Measurements from ENCODE around the gene ANKRD40CL. TPM values are rescaled to one million over a fixed set of nuclear protein-coding genes. Genes with fewer than 3 reads are reported as not detected.

Gene ANKRD40CL
- total RNA-seq = 0.42 TPM in 1 of 2 replicates, not detected in the other

- ChIA-PET POLR2A (no interaction called here), CTCF (interaction anchor here (1.0 kb wide), 1 partner anchor 19 kb away, joined by 3 read pairs; no protein-coding TSS in a partner anchor)
- H3K27ac Mint-ChIP-seq = peak within 1 kb of the TSS; percentile 51
- H3K4me3 Mint-ChIP-seq = no peak within 1 kb of the TSS
- ATAC-seq (ENCODE audit: low read depth) = no peak
- H3K27me3 Mint-ChIP-seq = no peaks in the 10 kb centered on the region
- peaks cover 2% of the 10 kb centered on the region for H3K36me3 Mint-ChIP-seq (ENCODE audit: low read depth)
- H3K9me3 Mint-ChIP-seq = no peaks in the 10 kb centered on the region
- peaks cover 44% of the 10 kb centered on the region for H3K4me1 Mint-ChIP-seq
- DNase-seq = no peak
- intact Hi-C loops (cut with micrococcal nuclease) = no loop called here
- no peak for TF ChIP-seq CTCF (IDR thresholded peaks at IDR 0.05)
Measured at GRCh38 chr17:50767446-50767845, at the start of gene ANKRD40CL. Gene ANKRD40CL, minus strand, starts transcription at chr17:50767518. Its CDS starts 605 bp downstream, at chr17:50766913.

- no peak for DNase-seq
- Mint-ChIP-seq H3K36me3 (ENCODE audit: low read depth) (no peaks in the 10 kb centered on the region), H3K27ac (no peak overlapping the region), H3K4me3 (no peak overlapping the region), H3K4me1 (no peaks in the 10 kb centered on the region), H3K9me3 (no peaks in the 10 kb centered on the region), H3K27me3 (peaks cover 16% of the 10 kb centered on the region)
- ATAC-seq (ENCODE audit: low read depth) = no peak
- TF ChIP-seq CTCF (IDR thresholded peaks at IDR 0.05) = no peak
- intact Hi-C loops (cut with micrococcal nuclease) = no loop called here
- ChIA-PET POLR2A (no interaction called here), CTCF (no interaction called here)
Measured at GRCh38 chr17:50816271-50816670, 49.0 kb upstream of the ANKRD40CL start.

GRCh38 chr17:50815400-50815799 is 48.1 kb upstream of the ANKRD40CL start:
- Mint-ChIP-seq H3K4me3 (no peak overlapping the region), H3K27me3 (peaks cover 16% of the 10 kb centered on the region), H3K4me1 (no peaks in the 10 kb centered on the region), H3K9me3 (no peaks in the 10 kb centered on the region), H3K36me3 (ENCODE audit: low read depth) (no peaks in the 10 kb centered on the region), H3K27ac (no peak overlapping the region)
- ChIA-PET POLR2A (no interaction called here), CTCF (no interaction called here)
- TF ChIP-seq CTCF (IDR thresholded peaks at IDR 0.05) = no peak
- intact Hi-C loops (cut with micrococcal nuclease) = no loop called here
- ATAC-seq (ENCODE audit: low read depth) (no peak), DNase-seq (no peak)

- Mint-ChIP-seq H3K36me3 (ENCODE audit: low read depth) (no peaks in the 10 kb centered on the region), H3K27ac (no peak overlapping the region), H3K27me3 (peaks cover 13% of the 10 kb centered on the region), H3K9me3 (no peaks in the 10 kb centered on the region), H3K4me1 (no peaks in the 10 kb centered on the region), H3K4me3 (no peak overlapping the region)
- DNase-seq (no peak), ATAC-seq (ENCODE audit: low read depth) (no peak)
- POLR2A ChIA-PET = no interaction called here
- intact Hi-C loops (cut with micrococcal nuclease) = no loop called here
- CTCF ChIA-PET = no interaction called here
- TF ChIP-seq CTCF (IDR thresholded peaks at IDR 0.05) = no peak
Measured at GRCh38 chr17:50813583-50813982, 46.3 kb upstream of the ANKRD40CL start.

- ChIA-PET CTCF (no interaction called here), POLR2A (no interaction called here)
- Mint-ChIP-seq H3K4me3 (no peak overlapping the region), H3K36me3 (ENCODE audit: low read depth) (no peaks in the 10 kb centered on the region), H3K27me3 (peaks cover 6% of the 10 kb centered on the region), H3K9me3 (no peaks in the 10 kb centered on the region), H3K4me1 (no peaks in the 10 kb centered on the region), H3K27ac (no peak overlapping the region)
- DNase-seq (no peak), ATAC-seq (ENCODE audit: low read depth) (no peak)
- intact Hi-C loops (cut with micrococcal nuclease) = no loop called here
- no peak for TF ChIP-seq CTCF (IDR thresholded peaks at IDR 0.05)
Measured at GRCh38 chr17:50808888-50809287, 41.6 kb upstream of the ANKRD40CL start.

Measured in activated B cell treated with CpG ODN at 0.5 μM for 24 hours (primary cell).